ENCODE results near the gene REEP1.

Gene REEP1

GRCh38 chr2:86357392-86357963 is 20.1 kb upstream of the REEP1 start:
- Histone ChIP-seq H3K27ac (ENCODE audit: low read depth, low read length) (no peak overlapping the region), H4K8ac (ENCODE audit: low read depth, low read length) (no peak overlapping the region), H3K23ac (ENCODE audit: low read length) (no peak overlapping the region), H3K36me3 (ENCODE audit: control insufficient read depth, insufficient read depth, low read length) (no peaks in the 10 kb centered on the region), H3K27me3 (ENCODE audit: insufficient read depth, low read length, poor library complexity) (no peaks in the 10 kb centered on the region), H2AK5ac (ENCODE audit: low read length) (no peak overlapping the region), H2BK15ac (replicated peaks; ENCODE audit: low read depth) (no peak overlapping the region), H2BK120ac (ENCODE audit: low read depth, low read length) (no peak overlapping the region), H2BK5ac (ENCODE audit: low read length) (no peak overlapping the region), H3K56ac (ENCODE audit: low read length) (no peak overlapping the region), H3K4me1 (ENCODE audit: control insufficient read depth, low read depth, low read length) (no peaks in the 10 kb centered on the region), H3K9ac (ENCODE audit: low read length) (no peak overlapping the region), H4K5ac (ENCODE audit: low read length) (no peak overlapping the region), H3K18ac (ENCODE audit: low read length) (no peak overlapping the region), H3K4me3 (ENCODE audit: low read length) (no peak overlapping the region), H3K79me1 (ENCODE audit: low read length) (no peaks in the 10 kb centered on the region), H3K4ac (ENCODE audit: low read depth, low read length) (no peak overlapping the region), H3K4me2 (ENCODE audit: low read length) (no peak overlapping the region), H3K79me2 (ENCODE audit: control insufficient read depth, insufficient read depth, low read length) (no peaks in the 10 kb centered on the region)
- no peak for DNase-seq
- WGBS (ENCODE audit: extremely low coverage, insufficient coverage, low lambda C conversion rate), result no CpG with 5 or more reads among the region's 5 CpGs

DNA sequence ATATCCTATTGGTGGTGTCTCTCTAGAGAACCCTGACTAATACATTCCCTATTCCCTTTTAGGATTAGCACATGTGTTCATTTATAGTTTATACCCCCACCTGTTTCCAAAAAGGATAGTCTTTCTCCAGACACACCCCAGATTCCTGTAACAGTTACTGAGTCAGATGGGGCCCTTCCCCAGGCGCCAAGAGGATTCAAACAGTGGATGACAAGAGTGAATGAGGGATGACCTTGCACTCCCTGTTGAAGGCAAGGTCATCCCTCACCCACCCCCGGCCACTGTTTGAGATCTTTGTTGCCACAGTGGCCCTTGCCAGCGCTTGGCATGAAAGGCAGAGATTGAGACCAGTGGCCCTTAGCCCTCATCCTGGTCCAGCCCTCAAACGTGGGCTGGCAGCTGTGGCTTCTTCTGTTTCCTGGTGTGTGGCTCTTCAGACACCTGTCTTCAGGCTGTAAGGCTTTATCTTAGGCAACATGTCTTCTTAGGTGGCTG is 15.3 kb upstream of the REEP1 start:
- Histone ChIP-seq H3K4me1 (ENCODE audit: control insufficient read depth, low read depth, low read length) (no peaks in the 10 kb centered on the region), H3K4me3 (ENCODE audit: low read length) (no peak overlapping the region), H3K79me1 (ENCODE audit: low read length) (no peaks in the 10 kb centered on the region), H3K27ac (ENCODE audit: low read depth, low read length) (no peak overlapping the region), H3K18ac (ENCODE audit: low read length) (no peak overlapping the region), H2AK5ac (ENCODE audit: low read length) (no peak overlapping the region), H3K9ac (ENCODE audit: low read length) (no peak overlapping the region), H3K79me2 (ENCODE audit: control insufficient read depth, insufficient read depth, low read length) (no peaks in the 10 kb centered on the region), H3K4me2 (ENCODE audit: low read length) (no peak overlapping the region), H3K27me3 (ENCODE audit: insufficient read depth, low read length, poor library complexity) (no peaks in the 10 kb centered on the region), H4K8ac (ENCODE audit: low read depth, low read length) (no peak overlapping the region), H2BK5ac (ENCODE audit: low read length) (no peak overlapping the region), H3K4ac (ENCODE audit: low read depth, low read length) (no peak overlapping the region), H4K5ac (ENCODE audit: low read length) (no peak overlapping the region), H3K36me3 (ENCODE audit: control insufficient read depth, insufficient read depth, low read length) (no peaks in the 10 kb centered on the region), H3K23ac (ENCODE audit: low read length) (no peak overlapping the region), H3K56ac (ENCODE audit: low read length) (no peak overlapping the region), H2BK120ac (ENCODE audit: low read depth, low read length) (no peak overlapping the region), H2BK15ac (replicated peaks; ENCODE audit: low read depth) (no peak overlapping the region)
- WGBS (ENCODE audit: extremely low coverage, insufficient coverage, low lambda C conversion rate), result no CpG with 5 or more reads among the region's 4 CpGs
- no peak for DNase-seq

- H3K27me3 ChIP-seq (ENCODE audit: insufficient read depth, low read length, poor library complexity), result no peaks in the 10 kb centered on the region
- H3K79me1 ChIP-seq (ENCODE audit: low read length), result no peaks in the 10 kb centered on the region
- H2BK5ac ChIP-seq (ENCODE audit: low read length), result no peak overlapping the region
- DNase-seq, result no peak
- no peaks in the 10 kb centered on the region for H3K79me2 ChIP-seq (ENCODE audit: control insufficient read depth, insufficient read depth, low read length)
- H4K5ac ChIP-seq (ENCODE audit: low read length), result no peak overlapping the region
- no peak overlapping the region for H3K56ac ChIP-seq (ENCODE audit: low read length)
- no peaks in the 10 kb centered on the region for H3K4me1 ChIP-seq (ENCODE audit: control insufficient read depth, low read depth, low read length)
- H3K23ac ChIP-seq (ENCODE audit: low read length), result no peak overlapping the region
- H2BK120ac ChIP-seq (ENCODE audit: low read depth, low read length), result no peak overlapping the region
- no peak overlapping the region for H3K9ac ChIP-seq (ENCODE audit: low read length)
- no peak overlapping the region for H3K4me3 ChIP-seq (ENCODE audit: low read length)
- H3K18ac ChIP-seq (ENCODE audit: low read length), result no peak overlapping the region
- WGBS (ENCODE audit: extremely low coverage, insufficient coverage, low lambda C conversion rate), result no CpG with 5 or more reads among the region's 8 CpGs
- H3K4me2 ChIP-seq (ENCODE audit: low read length), result no peak overlapping the region
- H3K4ac ChIP-seq (ENCODE audit: low read depth, low read length), result no peak overlapping the region
- no peaks in the 10 kb centered on the region for H3K36me3 ChIP-seq (ENCODE audit: control insufficient read depth, insufficient read depth, low read length)
- no peak overlapping the region for H2AK5ac ChIP-seq (ENCODE audit: low read length)
- no peak overlapping the region for H4K8ac ChIP-seq (ENCODE audit: low read depth, low read length)
- no peak overlapping the region for H2BK15ac ChIP-seq (replicated peaks; ENCODE audit: low read depth)
- no peak overlapping the region for H3K27ac ChIP-seq (ENCODE audit: low read depth, low read length)
These were observed 14.8 kb upstream of the REEP1 start for GRCh38 chr2:86352137-86352726.

GRCh38 chr2:86350751-86351150 is 13.3 kb upstream of the REEP1 start:
- H2BK15ac ChIP-seq (replicated peaks; ENCODE audit: low read depth), result no peak overlapping the region
- no peaks in the 10 kb centered on the region for H3K79me2 ChIP-seq (ENCODE audit: control insufficient read depth, insufficient read depth, low read length)
- H4K8ac ChIP-seq (ENCODE audit: low read depth, low read length), result no peak overlapping the region
- no peak overlapping the region for H3K4me2 ChIP-seq (ENCODE audit: low read length)
- no CpG with 5 or more reads among the region's 2 CpGs for WGBS (ENCODE audit: extremely low coverage, insufficient coverage, low lambda C conversion rate)
- H3K4me1 ChIP-seq (ENCODE audit: control insufficient read depth, low read depth, low read length), result no peaks in the 10 kb centered on the region
- no peak overlapping the region for H3K23ac ChIP-seq (ENCODE audit: low read length)
- H3K27ac ChIP-seq (ENCODE audit: low read depth, low read length), result no peak overlapping the region
- H3K4ac ChIP-seq (ENCODE audit: low read depth, low read length), result no peak overlapping the region
- DNase-seq, result no peak
- H3K56ac ChIP-seq (ENCODE audit: low read length), result no peak overlapping the region
- no peaks in the 10 kb centered on the region for H3K79me1 ChIP-seq (ENCODE audit: low read length)
- no peak overlapping the region for H3K4me3 ChIP-seq (ENCODE audit: low read length)
- no peaks in the 10 kb centered on the region for H3K27me3 ChIP-seq (ENCODE audit: insufficient read depth, low read length, poor library complexity)
- H3K9ac ChIP-seq (ENCODE audit: low read length), result no peak overlapping the region
- no peak overlapping the region for H2BK5ac ChIP-seq (ENCODE audit: low read length)
- H3K18ac ChIP-seq (ENCODE audit: low read length), result no peak overlapping the region
- H4K5ac ChIP-seq (ENCODE audit: low read length), result no peak overlapping the region
- H2AK5ac ChIP-seq (ENCODE audit: low read length), result no peak overlapping the region
- H3K36me3 ChIP-seq (ENCODE audit: control insufficient read depth, insufficient read depth, low read length), result no peaks in the 10 kb centered on the region
- no peak overlapping the region for H2BK120ac ChIP-seq (ENCODE audit: low read depth, low read length)

DNA sequence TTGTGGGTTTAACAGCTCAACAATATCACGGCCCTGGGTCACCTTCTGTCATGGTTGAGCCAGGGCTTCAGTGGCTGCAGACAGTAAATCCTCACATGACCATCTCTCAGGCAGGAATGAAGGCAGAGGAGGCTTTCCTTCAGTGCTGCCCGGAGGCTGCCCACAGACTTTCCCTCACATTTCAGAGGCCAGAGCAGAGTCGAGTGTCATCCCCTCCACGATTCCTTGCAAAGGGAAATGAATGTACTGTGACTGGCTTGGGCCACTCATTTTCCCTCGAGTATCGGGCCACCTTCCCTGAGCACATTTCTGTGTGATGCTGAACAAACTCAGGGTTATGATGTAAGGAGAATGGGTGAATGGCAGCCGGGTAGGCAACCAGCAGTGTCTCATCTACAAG is 10.0 kb upstream of the REEP1 start:
- Histone ChIP-seq H2BK15ac (replicated peaks; ENCODE audit: low read depth) (no peak overlapping the region), H3K18ac (ENCODE audit: low read length) (no peak overlapping the region), H3K79me1 (ENCODE audit: low read length) (no peaks in the 10 kb centered on the region), H4K5ac (ENCODE audit: low read length) (no peak overlapping the region), H4K8ac (ENCODE audit: low read depth, low read length) (no peak overlapping the region), H3K36me3 (ENCODE audit: control insufficient read depth, insufficient read depth, low read length) (no peaks in the 10 kb centered on the region), H3K4me2 (ENCODE audit: low read length) (no peak overlapping the region), H3K27me3 (ENCODE audit: insufficient read depth, low read length, poor library complexity) (no peaks in the 10 kb centered on the region), H2BK120ac (ENCODE audit: low read depth, low read length) (no peak overlapping the region), H3K9ac (ENCODE audit: low read length) (no peak overlapping the region), H3K56ac (ENCODE audit: low read length) (no peak overlapping the region), H3K23ac (ENCODE audit: low read length) (no peak overlapping the region), H2BK5ac (ENCODE audit: low read length) (no peak overlapping the region), H2AK5ac (ENCODE audit: low read length) (no peak overlapping the region), H3K4me3 (ENCODE audit: low read length) (no peak overlapping the region), H3K27ac (ENCODE audit: low read depth, low read length) (no peak overlapping the region), H3K4me1 (ENCODE audit: control insufficient read depth, low read depth, low read length) (no peaks in the 10 kb centered on the region), H3K79me2 (ENCODE audit: control insufficient read depth, insufficient read depth, low read length) (no peaks in the 10 kb centered on the region), H3K4ac (ENCODE audit: low read depth, low read length) (no peak overlapping the region)
- no CpG with 5 or more reads among the region's 7 CpGs for WGBS (ENCODE audit: extremely low coverage, insufficient coverage, low lambda C conversion rate)
- DNase-seq, result no peak

All from mesendoderm (in vitro differentiated cells).